Activated CD8-positive, alpha-beta memory T cell treated with anti-CD3 and anti-CD28 coated beads for 48 hours (primary cell): ENCODE results near the gene BHLHE40.

Source experiments
- DNase-seq, 3 experiments: peaks; one replicate each; pipeline ENCODE4 v3.0.0-alpha.2; 2020; ENCODE audit warnings: low read depth in 2 of 3, low spot score in 2 of 3

The BHLHE40 gene

GRCh38 chr3:4982773-4983738 lies 3.8 kb downstream of the BHLHE40 start:
- DNase-seq, result no peak

- peak in 1 of 3 experiments; percentile 55 for DNase-seq
Observed at GRCh38 chr3:4983739-4984510, 4.7 kb downstream of the BHLHE40 start.

GRCh38 chr3:4984511-4984864 lies 5.3 kb downstream of the BHLHE40 start:
- no peak for DNase-seq

- DNase-seq, result no peak
Observed at GRCh38 chr3:4985330-4986174, 6.3 kb downstream of the BHLHE40 start.

GRCh38 chr3:4986175-4986781 lies 7.0 kb downstream of the BHLHE40 start:
- no peak for DNase-seq

GRCh38 chr3:4986782-4987537 lies 7.7 kb downstream of the BHLHE40 start:
- DNase-seq, result peak in 2 of 3 experiments; percentile 53 to 69

- no peak for DNase-seq
Observed at GRCh38 chr3:4987538-4988296, 8.5 kb downstream of the BHLHE40 start.

- DNase-seq, result no peak
Observed at GRCh38 chr3:4988983-4989834, 10.0 kb downstream of the BHLHE40 start.

- no peak for DNase-seq
Observed at GRCh38 chr3:4990069-4990468, 10.8 kb downstream of the BHLHE40 start.

- no peak for DNase-seq
Observed at GRCh38 chr3:4992118-4992517, 12.9 kb downstream of the BHLHE40 start.

GRCh38 chr3:4993276-4994143 lies 14.3 kb downstream of the BHLHE40 start:
- DNase-seq, result no peak

- no peak for DNase-seq
Observed at GRCh38 chr3:4994144-4994730, 15.0 kb downstream of the BHLHE40 start.

- no peak for DNase-seq
Observed at GRCh38 chr3:4994823-4995499, 15.7 kb downstream of the BHLHE40 start.

GRCh38 chr3:4995500-4996053 lies 16.3 kb downstream of the BHLHE40 start:
- no peak for DNase-seq

GRCh38 chr3:4996223-4996765 lies 17.1 kb downstream of the BHLHE40 start:
- no peak for DNase-seq

- DNase-seq, result no peak
Observed at GRCh38 chr3:4996771-4997291, 17.6 kb downstream of the BHLHE40 start.
